NB4 (cell line): ENCODE data around the gene EHMT1.

Experiments used
- DNase-seq: peaks from one replicate; pipeline ENCODE4 v3.0.0; 2010; ENCODE audit warnings: low read depth
- H3K4me3 ChIP-seq: one replicate; pipeline ENCODE4 v1.5.1; 2011; ENCODE audit warnings: mild to moderate bottlenecking, low read depth, low read length, moderate library complexity
- MYC ChIP-seq: IDR thresholded peaks from 2 replicates; pipeline ENCODE4 v1.6.1; 2011; ENCODE audit warnings: low read depth, low read length
- POLR2A ChIP-seq: IDR thresholded peaks from 2 replicates; pipeline ENCODE4 v1.6.1; 2011; ENCODE audit warnings: mild to moderate bottlenecking; ENCODE audit not compliant: insufficient read length; ENCODE audit errors: extremely low read depth
- TF ChIP-seq, protein P1 (sequence below): IDR thresholded peaks from one replicate; pipeline ENCODE4 v1.5.1; 2012; ENCODE audit warnings: low read depth, low read length
- TF ChIP-seq, protein P2 (sequence below): IDR thresholded peaks from 2 replicates; pipeline ENCODE4 v1.6.1; 2011; ENCODE audit warnings: low read depth, low read length

The EHMT1 gene

GRCh38 chr9:137664676-137665075, 45.9 kb downstream of the EHMT1 start:
- DNase-seq = no peak
- no peak overlapping the region for H3K4me3 ChIP-seq
- TF ChIP-seq POLR2A = no peak
- TF ChIP-seq, protein P1, sequence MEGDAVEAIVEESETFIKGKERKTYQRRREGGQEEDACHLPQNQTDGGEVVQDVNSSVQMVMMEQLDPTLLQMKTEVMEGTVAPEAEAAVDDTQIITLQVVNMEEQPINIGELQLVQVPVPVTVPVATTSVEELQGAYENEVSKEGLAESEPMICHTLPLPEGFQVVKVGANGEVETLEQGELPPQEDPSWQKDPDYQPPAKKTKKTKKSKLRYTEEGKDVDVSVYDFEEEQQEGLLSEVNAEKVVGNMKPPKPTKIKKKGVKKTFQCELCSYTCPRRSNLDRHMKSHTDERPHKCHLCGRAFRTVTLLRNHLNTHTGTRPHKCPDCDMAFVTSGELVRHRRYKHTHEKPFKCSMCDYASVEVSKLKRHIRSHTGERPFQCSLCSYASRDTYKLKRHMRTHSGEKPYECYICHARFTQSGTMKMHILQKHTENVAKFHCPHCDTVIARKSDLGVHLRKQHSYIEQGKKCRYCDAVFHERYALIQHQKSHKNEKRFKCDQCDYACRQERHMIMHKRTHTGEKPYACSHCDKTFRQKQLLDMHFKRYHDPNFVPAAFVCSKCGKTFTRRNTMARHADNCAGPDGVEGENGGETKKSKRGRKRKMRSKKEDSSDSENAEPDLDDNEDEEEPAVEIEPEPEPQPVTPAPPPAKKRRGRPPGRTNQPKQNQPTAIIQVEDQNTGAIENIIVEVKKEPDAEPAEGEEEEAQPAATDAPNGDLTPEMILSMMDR = no peak
- no peak for TF ChIP-seq MYC
- TF ChIP-seq, protein P2, sequence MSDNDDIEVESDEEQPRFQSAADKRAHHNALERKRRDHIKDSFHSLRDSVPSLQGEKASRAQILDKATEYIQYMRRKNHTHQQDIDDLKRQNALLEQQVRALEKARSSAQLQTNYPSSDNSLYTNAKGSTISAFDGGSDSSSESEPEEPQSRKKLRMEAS = no peak

DNA sequence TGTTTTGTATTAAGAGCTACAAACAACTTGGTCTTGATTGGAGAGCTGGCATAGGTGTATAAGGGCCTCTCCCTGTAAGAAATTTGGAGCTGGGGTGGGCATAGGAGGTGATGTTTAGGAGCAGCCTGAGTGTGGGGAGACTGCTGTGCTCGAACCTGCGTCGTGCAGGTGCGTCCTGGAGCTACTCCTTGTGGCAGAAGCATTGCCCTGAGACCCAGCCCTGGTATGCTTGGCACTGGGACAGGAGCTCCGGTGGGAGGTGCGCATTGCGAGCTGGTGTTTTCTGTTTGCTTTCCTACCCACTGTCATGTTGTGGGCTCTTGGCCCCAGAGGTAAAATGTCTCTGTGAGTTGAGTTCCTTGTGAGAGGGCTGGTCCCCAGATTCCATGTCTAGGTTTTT, 46.4 kb downstream of the EHMT1 start:
- no peak overlapping the region for H3K4me3 ChIP-seq
- TF ChIP-seq, protein P2 = no peak
- TF ChIP-seq, protein P1 = no peak
- no peak for TF ChIP-seq MYC
- no peak for TF ChIP-seq POLR2A
- no peak for DNase-seq

GRCh38 chr9:137665697-137666512, 47.1 kb downstream of the EHMT1 start:
- TF ChIP-seq POLR2A = no peak
- TF ChIP-seq, protein P2 = no peak
- TF ChIP-seq, protein P1 = no peak
- no peak for TF ChIP-seq MYC
- no peak for DNase-seq
- H3K4me3 ChIP-seq = no peak overlapping the region

- H3K4me3 ChIP-seq = no peak overlapping the region
- no peak for DNase-seq
- TF ChIP-seq, protein P2 = no peak
- TF ChIP-seq, protein P1 = no peak
- no peak for TF ChIP-seq POLR2A
- TF ChIP-seq MYC = no peak
Observed at GRCh38 chr9:137666513-137666822, 47.7 kb downstream of the EHMT1 start.

- no peak overlapping the region for H3K4me3 ChIP-seq
- TF ChIP-seq POLR2A (no peak), MYC (no peak)
- TF ChIP-seq, protein P1 = no peak
- TF ChIP-seq, protein P2 = no peak
- no peak for DNase-seq
Observed at GRCh38 chr9:137666955-137667670, 48.3 kb downstream of the EHMT1 start.
